Measurements from ENCODE around the gene ZDHHC8. TPM values are rescaled to one million over a fixed set of nuclear protein-coding genes. Genes with fewer than 3 reads are reported as not detected.

ZDHHC8 gene
- total RNA-seq, 2 experiments from 2014 or later: 44.5 to 44.8 TPM

GRCh38 chr22:20138868-20139267 lies 7.3 kb downstream of the ZDHHC8 start:
- Mint-ChIP-seq H3K27ac (no peak overlapping the region), H3K4me1 (ENCODE audit: low read depth) (peaks cover 25% of the 10 kb centered on the region), H3K36me3 (ENCODE audit: low read depth) (peaks cover 3% of the 10 kb centered on the region), H3K9me3 (no peaks in the 10 kb centered on the region), H3K27me3 (no peaks in the 10 kb centered on the region), H3K4me3 (no peak overlapping the region)
- ATAC-seq (no peak), DNase-seq (no peak)
- TF ChIP-seq CTCF (IDR thresholded peaks at IDR 0.05): no peak
- ChIA-PET CTCF (no interaction called here), POLR2A (no interaction called here)
- intact Hi-C loops (cut with micrococcal nuclease): no loop called here

GRCh38 chr22:20139391-20140106 lies 7.9 kb downstream of the ZDHHC8 start:
- CTCF ChIA-PET: no interaction called here
- H3K27ac Mint-ChIP-seq: no peak overlapping the region

GRCh38 chr22:20140107-20140445 lies 8.5 kb downstream of the ZDHHC8 start:
- CTCF ChIA-PET: no interaction called here
- peaks cover 17% of the 10 kb centered on the region for H3K4me1 Mint-ChIP-seq (ENCODE audit: low read depth)
- no peak overlapping the region for H3K27ac Mint-ChIP-seq
- ATAC-seq (no peak), DNase-seq (no peak)
- no peak for TF ChIP-seq CTCF (IDR thresholded peaks at IDR 0.05)
- H3K9me3 Mint-ChIP-seq: no peaks in the 10 kb centered on the region
- no peaks in the 10 kb centered on the region for H3K27me3 Mint-ChIP-seq
- intact Hi-C loops (cut with micrococcal nuclease): no loop called here
- no peak overlapping the region for H3K4me3 Mint-ChIP-seq
- POLR2A ChIA-PET: no interaction called here
- peaks cover 3% of the 10 kb centered on the region for H3K36me3 Mint-ChIP-seq (ENCODE audit: low read depth)

More at GRCh38 chr22:20139391-20140106, 7.9 kb downstream of the ZDHHC8 start:
- peaks cover 3% of the 10 kb centered on the region for H3K36me3 Mint-ChIP-seq (ENCODE audit: low read depth)
- H3K27me3 Mint-ChIP-seq: no peaks in the 10 kb centered on the region
- intact Hi-C loops (cut with micrococcal nuclease): no loop called here
- no peaks in the 10 kb centered on the region for H3K9me3 Mint-ChIP-seq
- POLR2A ChIA-PET: no interaction called here
- ATAC-seq (no peak), DNase-seq (no peak)
- peaks cover 18% of the 10 kb centered on the region for H3K4me1 Mint-ChIP-seq (ENCODE audit: low read depth)
- no peak for TF ChIP-seq CTCF (IDR thresholded peaks at IDR 0.05)
- H3K4me3 Mint-ChIP-seq: no peak overlapping the region

GRCh38 chr22:20140521-20140964 lies 8.9 kb downstream of the ZDHHC8 start:
- ATAC-seq (no peak), DNase-seq (no peak)
- Mint-ChIP-seq H3K9me3 (no peaks in the 10 kb centered on the region), H3K4me3 (no peak overlapping the region), H3K27ac (no peak overlapping the region), H3K36me3 (ENCODE audit: low read depth) (peaks cover 3% of the 10 kb centered on the region), H3K27me3 (no peaks in the 10 kb centered on the region), H3K4me1 (ENCODE audit: low read depth) (peaks cover 15% of the 10 kb centered on the region)
- POLR2A ChIA-PET: no interaction called here
- no peak for TF ChIP-seq CTCF (IDR thresholded peaks at IDR 0.05)
- intact Hi-C loops (cut with micrococcal nuclease): no loop called here
- CTCF ChIA-PET: no interaction called here

GRCh38 chr22:20141186-20142077 lies 9.8 kb downstream of the ZDHHC8 start:
- ChIA-PET CTCF (no interaction called here), POLR2A (no interaction called here)
- intact Hi-C loops (cut with micrococcal nuclease): no loop called here
- Mint-ChIP-seq H3K4me3 (no peak overlapping the region), H3K4me1 (ENCODE audit: low read depth) (peaks cover 11% of the 10 kb centered on the region), H3K27ac (no peak overlapping the region), H3K9me3 (no peaks in the 10 kb centered on the region), H3K36me3 (ENCODE audit: low read depth) (peaks cover 3% of the 10 kb centered on the region), H3K27me3 (no peaks in the 10 kb centered on the region)
- no peak for DNase-seq
- no peak for ATAC-seq
- TF ChIP-seq CTCF (IDR thresholded peaks at IDR 0.05): no peak
